HEK293 (cell line): ENCODE results near the gene GPATCH4.
A peak's percentile ranks its signal among the peaks of the same experiment; 100 is the strongest.

ENCODE experiments used
- CTCF ChIA-PET: fragments of 350-600 bp; formaldehyde crosslinking; extraction: SDS; loops from one replicate; lab custom pipeline; 2021; ENCODE audit warnings: antibody characterized with exemption; lab: Yijun Ruan, JAX
- POLR2A ChIA-PET: fragments of 300-600 bp; formaldehyde crosslinking; extraction: SDS; loops from one replicate; lab custom pipeline; 2020; ENCODE audit warnings: antibody characterized with exemption, inconsistent platforms; lab: Yijun Ruan, JAX
- H3K27ac ChIP-seq: fragments of 200-500 bp; sonication (Bioruptor generic); 2 replicates; pipeline ENCODE4 v1.5.1; 2014; ENCODE audit warnings: low read depth, low read length, control low read depth, inconsistent platforms; ENCODE audit errors: extremely low read depth
- H3K36me3 ChIP-seq, 2 experiments: fragments of 200-500 bp in 1 of 2; sonication (Bioruptor generic) in 1 of 2; 1 replicate in 1 of 2; 2 replicates in 1 of 2; pipeline ENCODE4 v1.5.1; 2014 to 2017; ENCODE audit warnings: inconsistent platforms in 2 of 2, low read length in 2 of 2; ENCODE audit not compliant: control insufficient read depth in 2 of 2, insufficient read depth in 1 of 2
- H3K4me1 ChIP-seq: fragments of 200-500 bp; sonication (Bioruptor generic); 2 replicates; pipeline ENCODE4 v1.5.1; 2014; ENCODE audit warnings: mild to moderate bottlenecking, low read length, inconsistent platforms; ENCODE audit not compliant: control insufficient read depth, insufficient read depth
- H3K4me3 ChIP-seq: 2 replicates; pipeline ENCODE4 v1.5.1; 2011; ENCODE audit warnings: low read depth, mild to moderate bottlenecking, control low read depth, low read length, moderate library complexity
- H3K9me3 ChIP-seq: fragments of 200-500 bp; sonication (Bioruptor generic); 2 replicates; pipeline ENCODE4 v1.5.1; 2014; ENCODE audit warnings: low read depth, low read length, inconsistent platforms; ENCODE audit not compliant: control insufficient read depth, insufficient read depth
- BCL11B ChIP-seq: fragments of 450-650 bp; formaldehyde crosslinking; IDR thresholded peaks from 2 replicates; pipeline ENCODE4 v1.5.1; 2016; ENCODE audit warnings: low read depth, missing biosample characterization, missing genetic modification characterization
- GLI2 ChIP-seq: fragments of 450-650 bp; formaldehyde crosslinking; IDR thresholded peaks from 2 replicates; pipeline ENCODE4; 2017; ENCODE audit warnings: missing biosample characterization, missing genetic modification characterization, low read depth, borderline replicate concordance
- GLIS1 ChIP-seq: fragments of 450-650 bp; formaldehyde crosslinking; IDR thresholded peaks from 2 replicates; pipeline ENCODE4 v1.5.1; 2016; ENCODE audit warnings: missing biosample characterization, missing genetic modification characterization
- IKZF3 ChIP-seq: fragments of 450-650 bp; IDR thresholded peaks from 2 replicates; pipeline ENCODE4 v1.5.0; 2018; ENCODE audit warnings: missing biosample characterization, mild to moderate bottlenecking, missing genetic modification characterization, moderate library complexity
- KLF16 ChIP-seq: fragments of 450-650 bp; formaldehyde crosslinking; IDR thresholded peaks from 2 replicates; pipeline ENCODE4 v1.5.1; 2017; ENCODE audit warnings: missing biosample characterization, missing genetic modification characterization
- KLF8 ChIP-seq: fragments of 450-650 bp; formaldehyde crosslinking; IDR thresholded peaks from 2 replicates; pipeline ENCODE4 v1.5.1; 2016; ENCODE audit warnings: missing biosample characterization, missing genetic modification characterization
- MEIS1 ChIP-seq: sonication (generic); formaldehyde crosslinking; IDR thresholded peaks from 2 replicates; pipeline ENCODE4 v1.8.1; 2022; ENCODE audit warnings: missing genetic modification reagents, mild to moderate bottlenecking, borderline replicate concordance
- SP3 ChIP-seq: fragments of 450-650 bp; formaldehyde crosslinking; IDR thresholded peaks from 2 replicates; pipeline ENCODE4 v1.5.1; 2016; ENCODE audit warnings: missing biosample characterization, missing genetic modification characterization
- WT1 ChIP-seq: fragments of 450-650 bp; formaldehyde crosslinking; IDR thresholded peaks from 2 replicates; pipeline ENCODE4 v1.5.1; 2016; ENCODE audit warnings: missing biosample characterization, missing genetic modification characterization
- ZBTB17 ChIP-seq: fragments of 450-650 bp; formaldehyde crosslinking; IDR thresholded peaks from 2 replicates; pipeline ENCODE4 v1.5.1; 2016; ENCODE audit warnings: missing biosample characterization, missing genetic modification characterization
- ZBTB26 ChIP-seq: fragments of 450-650 bp; formaldehyde crosslinking; optimal IDR thresholded peaks from 2 replicates; pipeline ENCODE3; 2016; ENCODE audit warnings: missing biosample characterization, mild to moderate bottlenecking, missing genetic modification characterization
- ZIC2 ChIP-seq: fragments of 450-650 bp; formaldehyde crosslinking; IDR thresholded peaks from 2 replicates; pipeline ENCODE4 v1.5.1; 2016; ENCODE audit warnings: missing biosample characterization, missing genetic modification characterization
- ZNF121 ChIP-seq: fragments of 450-650 bp; formaldehyde crosslinking; IDR thresholded peaks from 2 replicates; pipeline ENCODE4 v1.5.1; 2016; ENCODE audit warnings: missing biosample characterization, missing genetic modification characterization
- ZNF148 ChIP-seq: fragments of 450-650 bp; formaldehyde crosslinking; IDR thresholded peaks from 2 replicates; pipeline ENCODE4 v1.5.0; 2017; ENCODE audit warnings: missing biosample characterization, missing genetic modification characterization, borderline replicate concordance
- ZNF239 ChIP-seq: fragments of 450-650 bp; formaldehyde crosslinking; IDR thresholded peaks from 2 replicates; pipeline ENCODE4 v1.5.1; 2016; ENCODE audit warnings: missing biosample characterization, missing genetic modification characterization
- ZNF510 ChIP-seq: fragments of 450-650 bp; formaldehyde crosslinking; IDR thresholded peaks from 2 replicates; pipeline ENCODE4 v1.5.1; 2018; ENCODE audit warnings: mild to moderate bottlenecking, missing genetic modification characterization, missing biosample characterization; ENCODE audit not compliant: insufficient replicate concordance
- ZNF514 ChIP-seq: fragments of 450-650 bp; formaldehyde crosslinking; IDR thresholded peaks from 2 replicates; pipeline ENCODE4 v1.5.1; 2016; ENCODE audit warnings: missing biosample characterization, missing genetic modification characterization
- ZNF521 ChIP-seq: fragments of 450-650 bp; formaldehyde crosslinking; IDR thresholded peaks from 2 replicates; pipeline ENCODE4 v1.5.1; 2017; ENCODE audit warnings: missing biosample characterization, mild to moderate bottlenecking, missing genetic modification characterization
- ZNF549 ChIP-seq: fragments of 450-650 bp; IDR thresholded peaks from 2 replicates; pipeline ENCODE4 v1.5.1; 2018; ENCODE audit warnings: missing biosample characterization, missing genetic modification characterization, mild to moderate bottlenecking, inconsistent platforms, moderate library complexity
- ZNF596 ChIP-seq: fragments of 450-650 bp; IDR thresholded peaks from 2 replicates; pipeline ENCODE4 v1.5.0; 2018; ENCODE audit warnings: missing biosample characterization, mild to moderate bottlenecking, missing genetic modification characterization, moderate library complexity
- ZNF600 ChIP-seq: fragments of 450-650 bp; formaldehyde crosslinking; IDR thresholded peaks from 2 replicates; pipeline ENCODE4 v1.5.1; 2016; ENCODE audit warnings: missing biosample characterization, missing genetic modification characterization
- ZNF629 ChIP-seq: fragments of 450-650 bp; formaldehyde crosslinking; IDR thresholded peaks from 2 replicates; pipeline ENCODE4 v1.5.1; 2017; ENCODE audit warnings: missing biosample characterization, missing genetic modification characterization
- ZNF704 ChIP-seq: fragments of 450-650 bp; formaldehyde crosslinking; IDR thresholded peaks from 2 replicates; pipeline ENCODE4 v1.5.1; 2016; ENCODE audit warnings: missing biosample characterization, missing genetic modification characterization
- ZSCAN30 ChIP-seq: fragments of 450-650 bp; IDR thresholded peaks from 2 replicates; pipeline ENCODE4 v1.5.1; 2018; ENCODE audit warnings: missing biosample characterization, mild to moderate bottlenecking, missing genetic modification characterization, moderate library complexity
- TF ChIP-seq, protein P1 (sequence below): fragments of 450-650 bp; formaldehyde crosslinking; IDR thresholded peaks from 2 replicates; pipeline ENCODE4 v1.5.1; 2016; ENCODE audit warnings: missing biosample characterization, missing genetic modification characterization

GPATCH4 gene

DNA sequence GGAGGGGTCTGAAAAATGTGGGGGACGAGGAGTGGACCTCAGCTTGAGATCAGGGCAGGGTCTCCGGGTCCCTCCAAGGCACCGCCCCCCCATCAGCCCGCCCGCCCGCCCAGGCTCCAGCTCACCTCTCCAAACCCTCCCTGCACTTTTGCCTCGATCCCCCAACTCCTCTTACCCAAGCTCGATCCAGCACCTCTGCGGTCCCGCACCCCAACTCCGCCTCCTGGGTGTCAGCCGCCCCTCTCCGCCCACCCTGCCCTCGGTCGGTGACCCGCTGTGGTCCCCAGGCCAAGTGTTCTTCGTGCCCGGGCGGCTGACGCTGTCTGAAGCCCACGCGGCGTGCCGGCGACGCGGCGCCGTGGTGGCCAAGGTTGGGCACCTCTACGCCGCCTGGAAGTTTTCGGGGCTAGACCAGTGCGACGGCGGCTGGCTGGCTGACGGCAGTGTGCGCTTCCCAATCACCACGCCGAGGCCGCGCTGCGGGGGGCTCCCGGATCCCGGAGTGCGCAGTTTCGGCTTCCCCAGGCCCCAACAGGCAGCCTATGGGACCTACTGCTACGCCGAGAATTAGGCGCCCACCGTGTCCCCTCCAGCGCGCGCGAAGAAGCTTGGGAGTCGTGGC lies 23.6 kb upstream of the GPATCH4 start (continued):
- TF ChIP-seq ZBTB26 (tag by site-specific recombination) (peak; percentile 60), GLIS1 (tag by site-specific recombination) (peak; percentile 95), ZNF148 (tag by site-specific recombination) (no peak)
- TF ChIP-seq, protein P1, sequence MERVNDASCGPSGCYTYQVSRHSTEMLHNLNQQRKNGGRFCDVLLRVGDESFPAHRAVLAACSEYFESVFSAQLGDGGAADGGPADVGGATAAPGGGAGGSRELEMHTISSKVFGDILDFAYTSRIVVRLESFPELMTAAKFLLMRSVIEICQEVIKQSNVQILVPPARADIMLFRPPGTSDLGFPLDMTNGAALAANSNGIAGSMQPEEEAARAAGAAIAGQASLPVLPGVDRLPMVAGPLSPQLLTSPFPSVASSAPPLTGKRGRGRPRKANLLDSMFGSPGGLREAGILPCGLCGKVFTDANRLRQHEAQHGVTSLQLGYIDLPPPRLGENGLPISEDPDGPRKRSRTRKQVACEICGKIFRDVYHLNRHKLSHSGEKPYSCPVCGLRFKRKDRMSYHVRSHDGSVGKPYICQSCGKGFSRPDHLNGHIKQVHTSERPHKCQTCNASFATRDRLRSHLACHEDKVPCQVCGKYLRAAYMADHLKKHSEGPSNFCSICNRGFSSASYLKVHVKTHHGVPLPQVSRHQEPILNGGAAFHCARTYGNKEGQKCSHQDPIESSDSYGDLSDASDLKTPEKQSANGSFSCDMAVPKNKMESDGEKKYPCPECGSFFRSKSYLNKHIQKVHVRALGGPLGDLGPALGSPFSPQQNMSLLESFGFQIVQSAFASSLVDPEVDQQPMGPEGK = no peak; the same call in 1 of the 2 replicates

DNA sequence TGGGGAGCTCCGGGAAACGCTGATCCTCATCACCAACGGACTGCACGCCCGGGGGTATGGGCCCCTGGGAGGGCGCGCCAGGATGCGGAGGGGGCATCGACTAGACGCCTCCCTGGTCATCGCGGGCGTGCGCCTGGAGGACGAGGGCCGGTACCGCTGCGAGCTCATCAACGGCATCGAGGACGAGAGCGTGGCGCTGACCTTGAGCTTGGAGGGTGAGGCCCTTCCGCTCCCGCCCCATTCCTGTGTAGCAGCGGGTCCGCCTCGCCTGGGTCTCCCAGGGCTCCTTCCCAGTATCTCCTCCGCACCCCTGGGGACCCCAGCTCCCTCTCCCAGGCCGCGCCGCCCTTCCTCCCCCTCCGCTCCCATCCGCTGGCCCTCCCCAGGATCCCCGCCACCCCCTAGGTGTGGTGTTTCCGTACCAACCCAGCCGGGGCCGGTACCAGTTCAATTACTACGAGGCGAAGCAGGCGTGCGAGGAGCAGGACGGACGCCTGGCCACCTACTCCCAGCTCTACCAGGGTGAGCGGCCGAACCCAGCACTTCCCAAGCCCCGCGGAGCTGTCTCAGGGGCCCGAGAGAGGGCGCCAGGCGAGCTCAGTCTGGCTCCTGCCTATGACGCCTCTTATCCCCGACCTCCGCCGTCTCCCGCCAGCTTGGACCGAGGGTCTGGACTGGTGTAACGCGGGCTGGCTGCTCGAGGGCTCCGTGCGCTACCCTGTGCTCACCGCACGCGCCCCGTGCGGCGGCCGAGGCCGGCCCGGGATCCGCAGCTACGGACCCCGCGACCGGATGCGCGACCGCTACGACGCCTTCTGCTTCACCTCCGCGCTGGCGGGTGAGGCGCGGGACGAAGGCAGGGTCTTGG lies 22.9 kb upstream of the GPATCH4 start:
- peak overlapping the region; percentile 35 for H3K4me3 ChIP-seq
- no peaks in the 10 kb centered on the region for H3K36me3 ChIP-seq
- CTCF ChIA-PET = interaction anchor here (0.5 to 14.1 kb wide), 27 partner anchors 10 to 1169 kb away, joined by 3 to 294 read pairs (median 5); partner anchors contain the start of genes BCAN, NAXE and NES
- POLR2A ChIA-PET = interaction anchor here (0.6 to 2.1 kb wide), 14 partner anchors 8 to 144 kb away, joined by 3 to 11 read pairs (median 4); partner anchors contain the start of genes CRABP2 and PRCC
- no peaks in the 10 kb centered on the region for H3K9me3 ChIP-seq
- H3K27ac ChIP-seq = no peak overlapping the region
- no peaks in the 10 kb centered on the region; the same call in 1 of the 2 replicates for H3K4me1 ChIP-seq
- TF ChIP-seq BCL11B (tag by site-specific recombination) (no peak), ZNF600 (tag by site-specific recombination) (peak; percentile 91), ZBTB17 (tag by site-specific recombination) (peak; percentile 76), KLF8 (tag by site-specific recombination) (peak; percentile 16; the same call in 1 of the 2 replicates), ZNF121 (tag by site-specific recombination) (no peak), ZNF521 (tag by site-specific recombination) (no peak), ZNF596 (tag by site-specific recombination) (0 out of 2 replicates have a peak, but pooled peaks have one; percentile 30), ZSCAN30 (tag by site-specific recombination) (0 out of 2 replicates have a peak, but pooled peaks have one; percentile 22), WT1 (no peak), KLF16 (tag by site-specific recombination) (no peak), ZNF549 (tag by site-specific recombination) (no peak), ZNF239 (no peak), ZNF510 (tag by site-specific recombination) (no peak), ZNF704 (tag by site-specific recombination) (no peak), ZNF514 (tag by site-specific recombination) (no peak), SP3 (tag by site-specific recombination) (no peak), ZNF629 (tag by site-specific recombination) (peak; percentile 27; the same call in 1 of the 2 replicates), GLI2 (tag by site-specific recombination) (no peak), ZIC2 (peak; percentile 19; the same call in 1 of the 2 replicates), MEIS1 (CRISPR knock-in tag) (no peak), IKZF3 (tag by site-specific recombination) (0 out of 2 replicates have a peak, but pooled peaks have one; percentile 43), ZBTB26 (tag by site-specific recombination) (peak; percentile 44)
